NCI-H2081 (cell line): ENCODE data around the gene PTPRB.
"Not testable (repeated sequence)": the region's sequence is repeated elsewhere in the genome, so short reads cannot be mapped to it uniquely, and the experiment has no call there.

Source experiments
- DNase-seq, 2 experiments: peaks; one replicate each; lab custom pipeline; 2025; lab: John Stamatoyannopoulos, UW

The PTPRB gene

DNA sequence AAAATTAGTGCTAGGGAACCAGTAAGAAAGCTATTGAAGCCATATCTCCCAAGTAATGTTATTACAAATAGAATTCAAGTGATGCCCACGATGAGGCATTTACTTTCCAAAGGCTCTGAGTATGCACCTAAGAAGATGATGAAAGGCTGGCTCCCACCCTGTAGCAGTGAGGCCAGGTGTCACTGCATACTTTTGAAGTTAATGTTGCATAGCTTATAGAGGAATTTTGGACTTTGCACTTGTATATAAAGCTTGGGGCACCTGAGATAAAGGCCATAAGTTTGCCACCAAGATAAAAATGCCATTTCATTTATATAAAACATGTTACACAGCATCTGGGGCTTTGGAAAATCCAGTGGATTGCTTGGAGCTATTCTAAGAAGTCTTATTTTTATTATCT is 96.2 kb downstream of the PTPRB start:
- no peak for DNase-seq

DNA sequence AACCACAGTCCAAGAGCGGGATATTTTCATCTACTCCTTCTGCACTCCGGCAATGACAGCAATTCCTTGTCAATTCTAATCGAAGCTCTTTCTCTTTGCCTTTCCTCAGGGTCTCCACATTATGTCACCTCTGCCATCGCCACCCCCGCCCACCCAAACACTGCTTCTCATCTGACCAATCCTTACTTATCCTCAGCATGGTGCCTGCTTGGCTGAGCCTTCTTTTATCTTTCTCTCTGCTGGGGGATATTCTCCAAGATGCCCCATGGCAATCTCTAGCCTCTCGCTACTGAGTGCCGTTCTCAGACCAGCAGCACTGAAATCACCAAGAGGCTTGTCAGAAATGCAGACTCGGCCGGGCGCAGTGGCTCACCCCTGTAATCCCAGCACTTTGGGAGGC is 100.6 kb downstream of the PTPRB start:
- DNase-seq, result no peak

DNA sequence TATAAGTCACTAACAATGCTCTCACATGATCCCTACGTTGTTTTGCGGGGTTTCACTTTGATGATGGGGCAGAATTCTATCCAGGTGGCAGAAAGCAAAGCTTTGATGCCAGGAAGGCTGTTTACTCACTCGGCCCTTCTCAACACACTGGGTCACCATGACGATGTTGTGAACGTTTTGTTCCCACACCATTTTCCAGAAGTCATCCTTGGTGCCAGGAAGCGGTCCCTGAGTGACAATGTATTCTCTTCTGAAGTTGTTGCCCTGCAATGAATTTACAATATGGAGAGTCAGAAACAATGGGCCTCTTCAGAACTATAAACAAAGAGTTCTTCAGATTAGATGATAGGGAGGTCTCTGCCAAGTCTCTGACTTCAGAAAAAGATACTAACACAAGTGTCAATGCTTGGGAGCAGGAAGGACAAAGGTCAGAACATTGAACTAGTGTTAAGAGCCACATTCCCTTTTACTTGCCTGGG is 101.3 kb downstream of the PTPRB start:
- DNase-seq, result peak in 1 of 2 experiments; percentile 23

DNA sequence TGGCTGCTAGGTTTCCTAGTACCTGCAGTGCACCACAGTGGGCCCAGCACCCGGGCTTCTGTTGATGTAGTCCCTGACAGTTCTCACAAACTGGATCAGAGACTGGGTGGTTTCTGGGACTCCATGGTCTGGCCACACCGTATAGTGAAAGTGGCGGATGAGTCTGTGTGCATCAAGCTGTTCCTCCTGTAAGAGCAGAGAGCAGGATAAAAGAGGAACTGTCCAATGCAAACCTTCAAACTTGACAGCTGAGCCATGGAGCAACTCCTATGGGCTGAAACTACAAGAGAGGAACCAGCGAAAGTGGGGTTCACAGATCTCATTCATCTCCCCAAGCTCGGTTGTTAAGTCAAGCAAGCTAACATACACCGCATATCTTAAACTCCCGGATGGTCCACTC is 102.8 kb downstream of the PTPRB start:
- no peak for DNase-seq

DNA sequence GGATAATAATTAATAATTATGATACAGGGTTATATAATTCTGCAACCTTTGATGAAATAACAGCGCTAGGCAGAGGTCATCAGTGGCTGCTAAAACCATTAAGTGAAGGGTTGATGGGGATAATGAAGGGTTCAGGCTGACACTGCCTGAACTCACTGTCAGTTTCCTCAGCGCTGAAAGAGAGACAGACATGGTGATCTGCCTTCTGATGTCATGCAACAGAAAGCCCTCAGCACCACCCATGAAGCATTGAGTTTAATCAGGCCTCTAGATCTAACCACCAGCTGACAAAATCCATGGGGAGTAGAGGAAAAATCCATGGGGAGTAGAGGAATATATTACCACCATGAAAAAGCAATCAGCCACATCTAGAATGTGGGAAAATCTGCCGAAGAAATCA is 107.6 kb downstream of the PTPRB start:
- DNase-seq, result no peak

DNA sequence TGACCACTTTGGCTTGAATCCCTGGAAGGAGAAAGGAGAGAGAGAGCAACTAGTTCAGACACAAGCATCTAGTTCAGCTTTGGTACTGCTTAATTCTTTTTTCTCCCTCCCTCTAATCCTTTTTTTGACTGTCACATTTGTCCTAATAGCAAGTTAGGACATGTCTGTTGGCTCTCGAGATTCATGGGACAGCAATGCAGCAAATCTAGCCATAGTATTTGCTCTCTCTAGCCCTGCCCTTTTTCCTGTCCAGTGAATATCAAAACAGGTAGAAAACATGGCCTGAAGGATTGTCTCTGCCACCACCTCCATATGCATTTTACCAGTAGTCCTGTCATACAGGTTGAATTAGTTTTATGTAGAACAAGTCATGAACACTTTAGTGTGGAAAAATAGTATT is 116.4 kb downstream of the PTPRB start:
- no peak for DNase-seq

DNA sequence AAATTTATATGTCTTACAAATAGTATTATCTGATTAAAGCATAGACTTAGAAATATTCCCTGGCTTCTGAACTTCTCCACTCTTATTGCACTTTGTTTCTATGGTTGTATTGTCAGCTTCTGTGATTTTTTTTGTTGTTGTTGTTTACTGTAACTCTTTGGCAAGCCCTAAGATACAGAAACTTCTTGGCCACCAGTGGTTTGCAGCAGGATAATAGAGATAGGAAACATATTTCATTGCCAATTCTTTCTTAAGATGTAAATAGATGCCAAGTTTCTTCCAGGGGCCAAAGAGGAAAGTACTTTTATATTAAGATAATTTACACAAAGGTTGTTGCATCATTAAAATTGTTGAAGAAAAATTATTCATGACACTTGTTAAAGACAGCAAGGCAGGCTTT is 123.8 kb downstream of the PTPRB start:
- no peak for DNase-seq

DNA sequence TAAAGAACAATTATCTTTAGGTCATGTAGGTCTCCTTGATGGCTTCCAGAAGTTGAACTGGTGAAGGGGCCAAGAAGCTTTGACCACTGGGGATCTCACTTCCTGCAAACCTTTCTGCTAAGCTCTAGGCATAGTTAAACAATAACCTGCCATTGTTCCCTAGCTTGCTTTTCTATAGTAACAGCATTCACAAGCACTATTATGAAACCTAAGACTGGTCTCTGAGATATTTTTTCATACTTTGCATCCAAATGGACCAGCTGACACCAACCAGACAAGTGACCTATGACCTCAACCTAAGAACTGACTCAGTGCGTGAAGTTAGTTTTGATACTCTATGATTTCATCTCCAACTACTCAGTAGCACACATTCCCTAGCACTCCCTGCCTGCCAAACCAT is 129.1 kb downstream of the PTPRB start:
- no peak for DNase-seq

DNA sequence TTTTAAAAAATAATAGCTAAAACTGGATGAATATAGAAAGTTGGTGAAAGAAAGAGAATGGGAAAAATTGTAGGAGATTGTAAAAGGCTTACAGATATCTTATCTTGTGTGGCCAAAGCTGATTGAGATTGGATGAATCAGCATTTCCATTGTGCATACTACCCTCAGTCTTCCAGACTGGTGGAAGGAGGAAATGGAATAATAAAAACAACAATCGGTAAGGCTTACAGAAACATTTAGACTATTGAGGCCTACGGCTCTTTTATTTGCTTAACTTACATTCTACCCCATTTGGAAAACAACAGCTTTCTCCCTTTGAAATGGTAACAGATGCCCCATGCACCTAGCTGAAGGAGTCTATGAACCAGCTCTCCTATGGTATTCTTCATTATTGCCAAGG is 129.8 kb downstream of the PTPRB start:
- DNase-seq, result no peak

DNA sequence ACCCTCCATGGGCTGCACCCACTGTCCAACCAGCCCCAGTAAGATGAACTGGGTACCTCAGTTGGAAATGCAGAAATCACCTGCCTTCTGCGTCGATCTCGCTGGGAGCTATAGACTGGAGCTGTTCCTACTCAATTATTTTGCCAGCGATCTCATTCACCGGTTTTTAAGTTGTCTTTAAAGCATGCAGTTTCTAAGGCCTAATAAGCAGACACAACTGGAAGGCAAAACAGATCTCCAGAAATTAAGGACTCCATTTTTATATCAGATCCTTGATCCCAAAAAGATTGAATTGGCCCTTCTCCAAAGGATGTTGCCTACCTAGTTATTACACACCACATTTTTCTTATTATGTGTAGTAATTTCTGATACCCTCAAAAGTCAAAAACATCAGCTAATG is 139.7 kb downstream of the PTPRB start:
- DNase-seq, result no peak

DNA sequence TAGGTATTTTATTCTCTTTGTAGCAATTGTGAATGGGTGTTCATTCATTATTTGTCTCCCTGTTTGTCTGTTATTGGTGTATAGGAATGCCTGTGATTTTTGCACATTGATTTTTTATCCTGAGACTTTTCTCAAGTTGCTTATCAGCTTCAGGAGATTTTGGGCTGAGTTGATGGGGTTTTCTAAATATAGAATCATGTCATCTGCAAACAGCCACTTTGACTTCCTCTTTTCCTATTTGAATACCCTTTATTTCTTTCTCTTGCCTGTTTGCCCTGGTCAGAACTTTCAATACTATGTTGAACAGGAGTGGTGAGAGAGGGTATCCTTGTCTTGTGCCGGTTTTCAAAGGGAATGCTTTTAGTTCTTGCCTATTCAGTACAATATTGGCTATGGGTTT is 144.3 kb downstream of the PTPRB start:
- not testable (repeated sequence) for DNase-seq

DNA sequence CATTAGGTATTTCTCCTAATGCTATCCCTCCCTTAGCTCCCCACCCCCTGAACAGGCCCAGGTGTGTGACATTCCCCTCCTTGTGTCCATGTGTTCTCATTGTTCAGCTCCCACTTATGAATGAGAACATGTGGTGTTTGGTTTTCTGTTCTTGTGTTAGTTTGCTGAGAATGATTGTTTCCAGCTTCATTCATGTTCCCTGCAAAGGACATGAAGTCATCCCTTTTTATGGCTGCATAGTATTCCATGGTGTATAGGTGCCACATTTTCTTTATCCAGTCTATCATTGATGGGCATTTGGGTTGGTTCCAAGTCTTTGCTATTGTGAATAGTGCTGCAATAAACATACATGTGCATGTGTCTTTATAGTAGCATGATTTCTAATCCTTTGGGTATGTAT is 146.3 kb downstream of the PTPRB start:
- DNase-seq, result not testable (repeated sequence)

DNA sequence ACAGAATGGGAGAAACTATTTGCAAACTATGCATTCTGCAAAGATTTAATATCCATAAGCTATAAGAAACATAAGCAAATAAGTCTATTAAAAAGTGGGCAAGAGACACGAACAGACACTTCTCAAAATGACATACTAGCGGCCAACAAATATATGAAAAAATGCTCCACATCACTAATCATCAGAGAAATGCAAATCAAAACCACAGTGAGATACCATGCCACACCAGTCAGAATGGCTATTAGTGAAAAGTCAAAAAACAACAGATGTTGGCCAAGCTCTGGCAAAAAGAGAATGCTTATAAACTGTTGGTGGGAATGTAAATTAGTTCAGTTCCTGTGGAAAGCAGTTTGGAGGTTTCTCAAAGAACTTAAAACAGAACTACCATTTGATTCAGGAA is 149.8 kb downstream of the PTPRB start:
- no peak for DNase-seq

DNA sequence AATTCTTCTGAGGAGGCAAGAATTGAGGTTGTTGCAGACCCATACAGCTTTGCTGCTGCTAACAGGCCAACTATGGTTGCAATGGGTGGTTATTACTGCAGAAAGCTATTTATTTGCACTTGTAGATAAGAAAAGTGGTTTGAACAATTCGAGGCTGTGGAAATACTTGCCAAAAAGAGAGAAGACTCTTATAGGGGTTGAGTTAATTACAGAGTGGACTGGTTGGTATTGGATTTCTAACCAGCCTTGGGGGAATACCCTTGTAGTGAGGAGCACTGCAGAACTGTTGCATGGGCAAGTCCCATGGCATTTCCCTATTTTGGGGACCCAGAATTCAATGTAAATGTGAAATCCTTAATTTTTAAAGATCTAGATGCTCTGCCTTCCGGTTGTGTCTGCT is 150.6 kb downstream of the PTPRB start:
- DNase-seq, result no peak

DNA sequence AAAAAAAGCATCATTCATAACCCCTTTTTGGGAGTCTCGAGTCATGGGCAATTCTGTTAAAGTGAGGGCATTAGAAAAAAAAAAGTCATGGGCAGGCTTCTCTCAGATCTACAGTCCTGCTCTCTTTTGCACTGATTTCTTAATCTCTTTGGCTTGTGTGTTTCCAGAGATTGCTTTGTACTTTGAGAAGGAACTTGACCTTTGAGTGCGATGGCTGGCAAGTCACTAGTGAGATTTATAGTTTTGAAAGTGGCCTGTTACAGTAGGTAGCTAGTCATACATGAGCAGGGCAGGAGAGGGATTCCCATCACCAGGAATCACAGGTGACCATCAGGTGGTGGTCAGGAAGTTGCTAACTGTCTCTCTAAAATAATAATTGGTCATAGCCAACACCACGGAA is 151.5 kb downstream of the PTPRB start:
- no peak for DNase-seq

DNA sequence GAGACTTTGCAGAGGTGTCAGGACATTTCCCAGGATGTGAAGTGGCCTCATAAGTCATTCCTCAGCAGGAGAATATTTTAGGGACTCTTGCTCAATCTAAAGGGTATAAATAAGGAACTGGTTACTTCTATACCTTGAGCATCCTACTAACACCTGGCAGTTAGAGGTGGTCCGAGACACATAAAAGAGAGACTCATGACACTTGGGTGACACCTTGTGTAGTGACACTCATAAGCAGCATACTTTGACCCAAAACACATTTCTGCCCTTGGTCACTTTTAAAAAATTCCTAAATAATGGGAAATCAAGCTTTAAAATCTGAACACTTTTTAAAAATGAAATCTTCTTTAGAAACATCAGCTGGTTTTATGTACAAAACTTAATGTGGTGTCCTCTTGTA is 152.8 kb downstream of the PTPRB start:
- no peak for DNase-seq

DNA sequence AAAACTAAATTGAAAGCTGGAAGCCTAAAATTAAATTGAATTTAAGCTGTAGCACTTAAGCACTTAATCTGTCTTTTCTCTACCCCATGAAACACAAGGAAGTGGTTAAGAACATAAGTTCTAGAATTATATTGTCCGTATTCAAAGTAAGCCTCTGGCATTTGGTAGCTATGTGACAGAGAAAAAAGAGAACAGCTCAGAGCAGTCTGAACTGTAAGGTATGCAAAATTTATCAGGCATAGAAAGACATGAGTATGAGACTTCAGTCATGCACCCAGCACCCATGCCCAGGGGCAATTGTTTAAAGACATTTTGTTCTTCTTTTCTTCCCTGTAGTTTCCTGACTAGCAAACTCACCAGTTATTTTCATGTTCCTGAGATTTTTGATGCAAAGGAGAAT is 154.5 kb downstream of the PTPRB start:
- DNase-seq, result no peak

DNA sequence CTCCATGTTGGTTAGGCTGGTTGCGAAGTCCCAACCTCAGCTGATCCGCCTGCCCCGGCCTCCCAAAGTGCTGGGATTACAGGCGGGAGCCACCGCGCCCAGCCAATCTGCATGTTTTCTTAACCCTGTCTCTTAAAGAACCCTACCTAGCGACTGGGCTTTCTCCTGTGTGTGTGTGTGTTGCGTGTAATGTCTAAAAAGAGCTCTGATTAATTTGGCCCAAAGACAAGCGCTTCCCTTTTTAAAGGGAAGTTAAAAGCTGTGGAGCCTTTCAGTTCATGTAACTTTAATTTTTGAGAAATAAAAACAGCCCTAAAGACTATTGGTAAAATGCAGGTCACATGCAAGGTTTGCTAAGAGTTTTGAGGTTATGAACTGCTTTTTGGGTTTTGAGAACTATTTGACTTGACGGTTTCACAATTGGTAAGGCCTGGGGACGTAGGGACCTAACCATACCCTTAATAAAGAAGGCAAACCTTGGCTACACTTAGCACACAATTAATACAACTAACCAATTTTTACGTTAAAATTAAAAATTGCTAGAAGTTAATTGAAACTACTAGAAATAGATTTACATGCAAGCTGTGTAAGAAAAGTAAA is 167.9 kb downstream of the PTPRB start:
- no peak for DNase-seq

DNA sequence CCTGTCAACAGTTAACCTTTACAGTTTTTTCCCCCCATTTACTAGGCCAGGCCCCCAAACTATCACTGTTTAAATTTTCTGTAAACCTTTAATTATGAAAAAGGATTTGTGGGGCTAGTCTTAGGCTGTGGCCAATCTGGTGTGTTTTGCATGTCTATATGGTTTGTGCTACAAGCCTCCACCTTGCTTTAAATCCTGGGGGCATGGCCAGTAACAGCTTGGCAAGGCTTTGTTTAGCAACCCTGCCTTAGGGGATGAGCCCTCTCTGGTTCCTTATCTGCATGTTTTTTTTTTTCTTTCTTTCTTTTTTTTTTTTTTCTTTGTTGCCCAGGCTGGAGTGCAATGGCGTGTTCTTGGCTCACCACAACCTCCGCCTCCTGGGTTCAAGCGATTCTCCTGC is 168.5 kb downstream of the PTPRB start:
- no peak for DNase-seq

DNA sequence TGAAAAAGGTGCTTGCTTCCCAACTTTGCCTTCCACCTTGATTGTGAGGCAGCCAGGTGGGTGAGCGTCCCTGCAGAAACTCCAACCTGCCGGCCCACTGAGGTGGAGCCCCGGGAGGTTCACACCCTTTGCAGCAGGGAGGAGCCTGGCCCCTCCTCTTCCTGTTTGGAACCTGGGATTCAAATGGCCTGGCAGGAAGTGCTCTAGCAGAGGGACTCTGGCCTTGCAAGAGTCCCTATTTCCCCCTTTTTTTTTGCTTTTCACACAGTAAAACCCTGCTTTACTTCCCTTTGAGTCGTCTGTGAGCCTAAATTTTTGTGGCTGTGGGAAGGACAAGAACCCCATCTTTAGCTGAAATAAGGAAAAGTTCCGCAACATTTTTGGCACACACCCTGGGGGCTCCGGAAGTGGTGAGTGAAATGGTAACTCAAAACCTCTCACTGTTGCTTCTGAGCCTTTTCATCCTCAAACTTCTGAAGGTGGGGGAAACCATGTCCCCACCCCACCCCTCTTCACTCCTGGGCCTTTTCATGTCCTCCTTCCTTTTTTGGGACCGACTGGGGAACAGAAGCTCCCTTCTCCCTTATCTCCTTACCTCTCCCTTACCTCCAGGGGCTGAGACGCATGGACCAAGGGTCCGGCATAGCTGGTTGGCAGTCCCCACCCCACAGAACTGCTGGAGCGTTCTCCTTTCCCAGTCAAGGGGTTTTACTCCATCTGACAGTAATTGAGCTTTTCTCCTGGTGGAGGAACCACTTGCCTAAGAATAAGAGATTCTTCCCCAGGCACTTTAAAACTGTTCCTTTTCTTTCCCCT is 169.1 kb downstream of the PTPRB start:
- DNase-seq, result no peak

DNA sequence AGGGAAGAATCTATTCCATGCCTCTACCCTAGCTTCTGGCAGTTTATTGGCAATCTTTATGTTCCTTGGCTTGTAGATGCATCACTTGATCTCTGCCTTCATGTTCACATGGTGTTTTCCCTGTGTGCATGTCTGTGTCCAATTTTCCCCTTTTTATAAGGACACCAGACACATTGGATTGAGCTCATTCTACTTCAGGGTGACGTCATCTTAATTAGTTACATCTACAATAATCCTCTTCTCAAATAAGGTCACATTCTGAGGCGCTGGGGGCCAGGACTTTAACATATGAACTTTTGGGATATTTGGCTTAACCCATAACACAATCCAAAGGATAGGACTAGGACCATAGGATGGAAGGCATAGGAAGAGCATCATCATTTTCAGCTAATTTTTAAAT is 169.8 kb downstream of the PTPRB start:
- no peak for DNase-seq

DNA sequence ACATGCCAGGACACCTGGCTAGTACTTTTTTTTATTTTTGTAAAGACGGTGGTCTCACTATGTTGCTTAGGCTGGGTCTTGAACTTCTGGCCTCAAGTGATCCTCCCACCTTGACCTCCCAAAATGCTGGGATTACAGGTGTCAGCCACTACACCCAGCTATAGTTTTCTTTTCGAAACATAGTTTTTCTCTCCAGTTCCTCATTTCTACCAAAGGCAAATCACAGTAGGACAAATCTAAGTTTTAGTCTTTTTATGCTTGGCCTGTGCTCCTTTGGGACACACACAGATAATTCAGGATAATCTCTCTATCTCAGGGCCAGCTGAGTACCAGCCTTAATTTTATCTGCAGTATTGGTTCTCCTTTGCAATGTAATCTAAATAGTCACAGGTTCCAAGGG is 170.5 kb downstream of the PTPRB start:
- DNase-seq, result no peak
